ENCODE data around the gene SVOP. TPM values are rescaled to one million over a fixed set of nuclear protein-coding genes. Genes with fewer than 3 reads are reported as not detected.
A peak's percentile ranks its signal among the peaks of the same experiment; 100 is the strongest.
"Not testable (repeated sequence)": the region's sequence is repeated elsewhere in the genome, so short reads cannot be mapped to it uniquely, and the experiment has no call there.

The SVOP gene, protein sequence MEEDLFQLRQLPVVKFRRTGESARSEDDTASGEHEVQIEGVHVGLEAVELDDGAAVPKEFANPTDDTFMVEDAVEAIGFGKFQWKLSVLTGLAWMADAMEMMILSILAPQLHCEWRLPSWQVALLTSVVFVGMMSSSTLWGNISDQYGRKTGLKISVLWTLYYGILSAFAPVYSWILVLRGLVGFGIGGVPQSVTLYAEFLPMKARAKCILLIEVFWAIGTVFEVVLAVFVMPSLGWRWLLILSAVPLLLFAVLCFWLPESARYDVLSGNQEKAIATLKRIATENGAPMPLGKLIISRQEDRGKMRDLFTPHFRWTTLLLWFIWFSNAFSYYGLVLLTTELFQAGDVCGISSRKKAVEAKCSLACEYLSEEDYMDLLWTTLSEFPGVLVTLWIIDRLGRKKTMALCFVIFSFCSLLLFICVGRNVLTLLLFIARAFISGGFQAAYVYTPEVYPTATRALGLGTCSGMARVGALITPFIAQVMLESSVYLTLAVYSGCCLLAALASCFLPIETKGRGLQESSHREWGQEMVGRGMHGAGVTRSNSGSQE
- total RNA-seq, result not detected in 2 replicates

DNA sequence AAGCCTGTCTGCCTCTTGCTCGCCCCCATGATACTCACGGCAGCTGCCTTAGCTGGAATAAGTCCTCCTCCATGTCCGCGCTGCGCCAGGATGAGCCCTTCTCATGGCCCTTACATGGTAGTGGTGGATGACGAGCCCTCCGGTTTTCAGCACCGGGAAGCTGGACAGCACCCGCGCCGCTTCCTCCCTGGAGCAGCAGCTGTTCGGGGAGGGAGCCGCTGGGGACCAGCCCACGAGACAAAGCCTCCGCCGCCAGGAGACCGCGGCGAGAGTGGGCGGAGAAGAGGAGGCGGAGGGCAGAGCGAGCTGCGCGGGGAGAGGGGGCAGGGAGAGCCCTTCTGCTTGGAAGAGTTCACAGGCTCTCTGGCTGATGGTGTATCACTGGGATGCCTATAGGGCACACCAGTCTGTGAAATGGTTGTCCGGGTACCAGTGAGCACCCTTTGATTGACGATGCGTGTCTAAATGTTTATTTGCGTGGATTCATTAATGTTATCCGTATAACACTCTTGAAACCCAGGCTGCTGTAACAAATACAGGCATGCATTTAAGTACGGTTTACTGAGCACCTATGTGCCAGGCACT, at the start of gene SVOP:
TSS of gene SVOP (minus strand) at position 273 of the 585 bp plus-strand sequence. CDS start at position 73, 200 bp downstream.
- no peak for DNase-seq (ENCODE audit: extremely low read depth, low read depth, low spot score)

DNA sequence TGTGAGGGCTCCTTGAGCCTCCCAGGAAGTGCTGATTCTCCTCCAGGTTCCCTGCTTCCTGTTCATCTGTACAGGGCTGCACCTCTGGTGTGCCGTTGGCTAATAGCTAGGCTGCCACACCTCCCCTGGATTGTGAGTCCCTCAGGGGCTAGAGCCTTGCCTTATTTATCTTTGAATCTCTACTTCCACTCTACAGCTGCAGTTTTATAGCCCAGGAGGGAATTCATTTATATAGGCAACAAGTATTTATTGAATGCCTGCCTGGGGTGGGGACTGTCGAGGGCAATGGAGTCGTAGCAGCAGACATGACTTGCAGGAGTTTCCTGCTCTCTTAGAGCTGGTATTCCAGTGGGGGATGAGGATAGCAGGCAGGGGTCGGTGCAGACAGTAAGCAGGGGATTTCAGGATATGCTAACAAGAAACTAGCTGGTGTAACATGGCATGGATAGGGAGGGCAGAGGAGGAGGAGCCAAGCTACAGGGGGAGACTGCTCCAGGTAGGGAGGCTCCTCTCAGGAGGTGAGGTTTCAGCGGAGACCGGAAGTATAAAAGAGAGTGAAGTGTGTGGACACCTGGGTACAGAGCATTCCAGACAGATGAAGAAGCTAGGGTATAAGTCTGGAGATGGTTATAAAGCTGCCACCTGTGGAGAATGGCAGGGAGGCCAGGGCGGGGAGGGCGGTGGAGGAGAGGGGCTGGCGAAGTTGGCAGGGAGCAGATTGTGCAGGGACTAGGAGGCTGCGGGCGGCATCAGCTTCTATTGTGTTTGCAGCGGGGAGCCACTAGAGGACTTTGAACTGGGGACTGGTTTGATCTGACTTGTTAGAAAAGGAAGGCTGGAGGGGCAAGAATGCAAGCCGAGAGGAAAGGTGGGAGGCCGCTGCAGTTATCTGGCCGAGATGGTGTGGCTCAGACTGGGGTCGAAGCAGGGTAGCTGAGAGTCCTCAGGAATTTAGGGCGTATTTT, 48.7 kb upstream of the SVOP start:
- no peak for DNase-seq (ENCODE audit: extremely low read depth, low read depth, low spot score)

DNA sequence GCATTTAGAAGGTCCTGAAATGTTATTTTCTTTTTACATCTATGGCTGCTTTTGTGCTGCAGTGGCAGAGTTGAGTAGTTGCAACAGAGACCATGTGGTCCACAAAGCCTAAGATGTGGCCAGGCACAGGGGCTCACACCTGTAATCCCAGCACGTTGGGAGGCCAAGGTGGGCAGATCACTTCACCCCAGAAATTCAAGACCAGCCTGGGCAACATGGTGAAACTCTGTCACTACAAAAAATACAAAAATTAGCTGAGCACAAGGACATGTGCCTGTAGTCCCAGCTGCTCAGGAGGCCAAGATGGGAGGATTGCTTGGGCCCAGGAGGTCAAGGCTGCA, 45.0 kb upstream of the SVOP start:
- no peak for DNase-seq (ENCODE audit: extremely low read depth, low read depth, low spot score)

DNA sequence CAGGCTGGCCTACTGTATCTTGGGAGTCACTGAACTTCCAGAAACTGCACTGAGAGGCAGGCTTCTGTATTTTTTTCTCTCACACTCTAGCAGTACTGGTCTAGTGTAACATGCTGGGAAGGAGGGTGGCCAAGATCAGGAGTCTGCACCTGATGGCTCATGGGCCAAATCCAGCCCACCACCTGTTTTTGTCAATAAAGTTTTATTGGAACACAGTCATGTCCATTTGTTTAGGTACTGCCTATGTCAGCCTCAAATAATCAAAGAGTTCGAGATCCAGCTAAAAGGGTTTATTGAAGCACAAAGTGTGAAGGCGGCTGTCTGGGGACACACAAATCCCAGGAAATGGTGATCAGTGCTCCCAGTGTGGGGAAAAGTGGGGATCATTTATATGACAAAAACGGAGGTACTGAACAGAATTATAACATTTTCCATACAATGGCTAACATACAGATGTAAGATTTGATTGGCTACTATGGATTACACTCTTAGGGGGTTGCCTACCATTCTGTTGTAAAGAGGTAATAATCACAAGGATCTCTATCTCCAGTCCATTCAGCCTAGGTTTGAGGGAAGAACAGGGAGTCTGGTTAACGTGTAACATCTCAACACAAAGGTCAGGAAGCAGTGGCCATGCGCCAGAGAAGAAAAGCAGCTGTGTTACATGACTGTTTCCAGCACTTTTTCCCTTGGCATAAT, 44.4 kb upstream of the SVOP start:
- no peak for DNase-seq (ENCODE audit: extremely low read depth, low read depth, low spot score)

DNA sequence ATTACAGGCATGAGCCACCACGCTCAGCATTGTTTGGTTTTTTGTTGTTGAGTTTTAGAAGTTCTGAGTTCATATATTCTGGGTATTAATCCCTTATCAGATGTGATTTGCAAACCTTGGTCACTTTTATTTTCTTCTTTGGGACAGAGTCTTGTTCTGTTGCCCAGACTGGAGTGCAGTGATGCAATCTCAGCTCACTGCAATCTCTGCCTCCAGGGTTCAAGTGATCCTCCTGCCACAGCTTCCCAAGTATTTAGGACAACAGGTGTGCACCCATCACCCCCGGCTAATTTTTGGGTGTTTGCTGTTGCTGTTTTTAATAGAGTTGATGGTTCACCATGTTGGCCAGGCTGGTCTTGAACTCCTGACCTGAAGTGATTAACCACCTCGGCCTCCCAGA, 43.3 kb upstream of the SVOP start:
- no peak for DNase-seq (ENCODE audit: extremely low read depth, low read depth, low spot score)

DNA sequence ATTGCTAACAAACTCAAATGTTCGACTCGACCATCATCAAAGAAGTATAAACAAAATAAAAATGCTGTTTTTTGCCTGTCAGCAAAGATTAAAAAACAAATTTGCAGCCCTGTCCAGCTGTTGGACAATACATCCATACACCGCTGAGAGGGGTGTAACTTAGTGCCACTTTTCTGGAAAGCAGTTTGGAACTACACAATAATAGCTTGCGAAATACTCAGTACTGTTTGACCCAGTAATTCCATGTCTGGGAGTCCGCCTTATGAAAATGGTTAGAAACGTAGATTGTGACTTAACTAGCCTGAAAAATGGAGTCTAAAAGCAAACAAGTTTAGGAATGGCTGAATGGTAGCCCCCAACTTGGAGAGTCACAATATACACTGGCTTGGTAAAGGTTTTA, 37.9 kb upstream of the SVOP start:
- DNase-seq (ENCODE audit: extremely low read depth, low read depth, low spot score), result no peak

DNA sequence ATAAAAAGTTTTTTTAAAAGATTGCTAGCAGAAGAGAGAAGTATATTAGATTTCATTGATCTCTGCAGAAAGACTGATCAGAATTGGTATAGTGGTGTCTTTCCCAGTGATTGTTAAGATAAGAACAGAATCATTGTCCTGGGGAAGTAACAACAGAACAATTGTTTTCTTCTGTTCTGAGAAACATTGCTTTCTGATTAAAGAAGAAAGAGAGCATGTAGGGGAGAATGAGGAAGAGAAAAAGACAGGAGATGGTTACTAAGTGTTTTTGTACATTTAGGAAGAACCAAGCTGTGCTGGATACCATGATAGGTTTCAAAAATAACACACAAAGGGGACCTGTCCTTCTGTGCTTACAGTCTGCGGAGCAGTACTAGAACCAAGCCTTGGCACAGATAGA, 36.5 kb upstream of the SVOP start:
- DNase-seq (ENCODE audit: extremely low read depth, low read depth, low spot score), result no peak

DNA sequence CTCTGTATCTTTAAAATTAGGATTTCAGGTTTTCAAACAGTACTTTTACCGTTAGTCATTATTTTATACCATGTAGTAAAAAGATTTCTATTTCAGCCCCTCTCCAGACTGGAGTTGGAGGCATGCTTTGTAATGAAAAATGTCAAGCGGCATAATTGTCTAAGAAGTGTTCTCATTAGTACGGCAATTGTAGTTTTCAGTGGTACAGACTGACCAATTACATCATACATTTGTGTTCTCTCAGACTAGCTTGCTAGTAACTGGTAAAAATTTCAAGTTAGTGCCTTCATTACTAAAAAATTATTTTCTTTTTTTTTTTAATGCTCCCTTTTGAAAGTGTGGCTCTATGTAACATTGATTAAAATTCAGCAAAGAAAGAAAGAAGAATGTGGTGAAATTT, 36.0 kb upstream of the SVOP start:
- DNase-seq (ENCODE audit: extremely low read depth, low read depth, low spot score), result no peak

DNA sequence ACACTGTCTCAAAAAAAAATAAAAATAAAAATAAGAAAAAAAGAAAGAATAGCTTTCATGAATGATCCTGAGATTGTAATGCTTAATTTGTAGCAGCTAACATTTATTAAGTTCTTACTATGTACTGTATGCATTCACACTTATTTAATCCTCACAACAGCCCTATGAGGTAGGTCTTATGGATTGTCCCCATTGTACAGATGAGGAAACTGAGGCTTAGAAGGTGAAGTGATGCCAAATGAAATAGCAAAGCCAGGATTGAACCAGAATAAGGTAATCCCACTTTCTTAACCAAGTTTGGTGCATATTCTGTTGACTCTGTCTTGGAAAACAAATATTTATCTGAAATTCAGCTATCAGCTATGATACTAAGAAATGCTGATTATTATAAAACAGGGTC, 33.7 kb upstream of the SVOP start:
- no peak for DNase-seq (ENCODE audit: extremely low read depth, low read depth, low spot score)

DNA sequence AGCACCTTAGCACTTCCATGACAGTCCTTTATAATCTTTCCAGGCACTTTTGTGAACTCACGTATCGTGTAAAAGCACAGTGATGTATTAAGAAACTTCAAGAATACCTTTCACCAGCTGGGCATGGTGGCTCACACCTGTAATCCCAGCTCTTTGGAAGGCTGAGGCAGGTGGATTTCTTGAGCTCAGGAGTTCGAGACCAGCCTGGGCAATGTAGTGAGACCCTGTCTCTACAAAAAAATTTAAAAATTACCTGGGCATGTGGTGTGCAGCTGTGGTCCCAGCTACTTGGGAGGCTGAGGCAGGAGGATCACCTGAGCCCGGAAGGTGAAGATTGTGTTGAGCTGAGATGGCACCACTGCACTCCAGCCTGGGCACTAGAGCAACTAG, 33.3 kb upstream of the SVOP start:
- not testable (repeated sequence) for DNase-seq (ENCODE audit: extremely low read depth, low read depth, low spot score)

DNA sequence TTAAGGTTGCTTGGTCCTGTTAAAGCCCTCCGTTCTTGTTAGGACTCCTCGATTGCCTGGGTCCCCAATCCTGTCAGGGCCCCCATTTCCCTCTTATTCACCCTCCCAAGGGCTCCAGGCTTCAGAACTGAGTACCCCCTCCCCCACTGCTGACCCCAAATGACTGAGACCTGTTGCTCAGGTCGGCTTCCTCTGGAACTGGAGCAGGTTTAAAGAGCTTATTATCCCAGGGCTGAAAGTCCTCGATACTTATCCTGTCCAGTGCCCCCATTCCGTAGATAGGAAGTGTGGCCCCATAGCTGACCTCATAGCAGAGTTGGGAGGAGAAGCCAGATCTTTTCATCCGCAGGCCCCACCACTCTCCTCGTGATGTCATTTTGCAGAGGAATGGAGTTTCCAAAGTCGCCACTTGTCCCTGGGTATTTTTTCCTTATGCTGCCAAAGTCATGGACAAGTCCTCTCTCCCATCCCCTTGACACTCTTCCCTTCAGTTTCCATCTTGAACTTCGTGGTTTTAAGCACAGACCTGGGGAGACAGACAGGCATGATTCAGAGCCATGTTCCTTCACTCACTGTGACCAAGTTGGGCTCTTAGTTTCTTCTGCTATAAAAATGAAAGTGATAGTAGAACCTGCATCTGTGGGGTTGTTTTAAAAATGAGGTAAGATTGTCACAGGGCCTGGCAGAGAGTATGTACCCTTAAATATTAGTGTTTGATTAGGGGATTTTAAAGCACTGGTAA, 32.7 kb upstream of the SVOP start:
- DNase-seq (ENCODE audit: extremely low read depth, low read depth, low spot score), result no peak

DNA sequence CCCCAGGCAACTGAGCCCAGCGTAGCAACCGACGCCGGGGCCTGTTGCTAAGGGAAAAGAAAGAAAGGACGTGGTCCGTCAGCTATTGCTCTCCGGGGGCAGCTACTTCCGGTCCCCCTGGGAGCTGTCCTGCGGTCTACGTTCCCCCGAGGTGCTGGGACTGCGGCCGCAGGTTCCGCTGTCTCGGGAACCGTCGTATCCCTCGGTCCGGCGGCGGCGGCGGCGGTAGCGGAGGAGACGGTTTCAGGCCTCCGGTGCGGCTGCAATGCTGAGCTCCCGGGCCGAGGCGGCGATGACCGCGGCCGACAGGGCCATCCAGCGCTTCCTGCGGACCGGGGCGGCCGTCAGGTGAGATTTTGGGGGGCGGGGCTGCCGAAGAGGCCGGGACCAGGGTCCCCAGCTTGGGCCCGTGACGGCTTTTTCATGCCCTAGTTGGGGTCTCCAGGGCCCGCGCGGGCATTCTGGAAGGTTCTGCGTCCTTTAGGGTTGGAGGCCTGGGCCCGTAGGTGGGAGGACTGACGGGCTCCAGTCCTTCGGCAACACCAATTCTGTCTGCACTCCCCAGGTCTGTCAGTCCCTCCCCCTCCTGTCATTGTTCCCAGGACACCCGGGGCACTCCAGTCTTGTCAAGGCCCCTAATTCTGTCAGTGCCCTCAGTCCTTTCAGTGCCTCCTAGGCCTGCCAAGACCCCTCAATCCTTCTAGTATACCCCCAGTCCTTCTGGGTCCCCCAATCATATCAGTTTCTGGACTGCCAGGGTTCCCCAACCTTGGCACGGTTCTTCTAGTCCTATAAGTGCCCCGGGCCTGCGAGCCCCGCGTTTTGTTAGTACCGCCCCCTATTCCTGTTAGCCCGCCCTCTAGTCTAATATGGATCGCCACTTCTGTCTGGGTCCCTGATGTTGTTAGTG, 31.8 kb upstream of the SVOP start, which contains the start of gene USP30:
TSS of gene USP30 (plus strand) at position 163 of the 910 bp plus-strand sequence. CDS start at position 266, 103 bp downstream.
- DNase-seq (ENCODE audit: extremely low read depth, low read depth, low spot score), result peak; percentile 54

DNA sequence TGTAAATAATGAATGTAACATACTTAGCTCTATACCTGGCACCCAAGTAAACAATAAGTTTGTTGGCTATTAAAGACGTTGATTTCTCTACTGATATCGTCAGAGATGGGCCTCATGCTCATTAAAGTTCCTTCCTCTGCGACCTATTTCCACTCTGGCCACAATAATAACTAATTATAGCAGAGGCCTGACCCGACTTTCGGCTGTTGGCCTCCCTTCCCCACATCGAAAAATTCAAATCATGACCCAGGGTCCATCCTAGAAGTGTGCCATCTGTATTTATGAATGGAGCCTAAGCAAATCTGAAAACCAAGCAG, 31.2 kb upstream of the SVOP start:
- no peak for DNase-seq (ENCODE audit: extremely low read depth, low read depth, low spot score)

DNA sequence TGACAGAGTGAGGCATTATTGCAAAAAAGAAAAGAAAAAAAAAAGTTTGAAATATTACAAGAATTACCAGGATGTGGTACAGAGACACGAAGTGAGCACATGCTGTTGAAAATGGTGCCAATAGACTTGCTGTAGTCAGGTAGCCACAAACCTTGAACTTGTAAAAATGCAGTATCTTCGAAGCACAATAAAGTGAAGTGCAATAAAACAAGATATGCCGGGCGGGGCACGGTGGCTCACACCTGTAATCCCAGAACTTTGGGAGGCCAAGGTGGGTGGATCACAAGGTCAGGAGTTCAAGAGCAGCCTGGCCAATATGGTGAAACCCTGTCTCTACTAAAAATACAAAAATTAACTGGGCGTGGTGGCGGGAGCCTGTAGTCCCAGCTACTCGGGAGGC, 28.9 kb upstream of the SVOP start:
- not testable (repeated sequence) for DNase-seq (ENCODE audit: extremely low read depth, low read depth, low spot score)

DNA sequence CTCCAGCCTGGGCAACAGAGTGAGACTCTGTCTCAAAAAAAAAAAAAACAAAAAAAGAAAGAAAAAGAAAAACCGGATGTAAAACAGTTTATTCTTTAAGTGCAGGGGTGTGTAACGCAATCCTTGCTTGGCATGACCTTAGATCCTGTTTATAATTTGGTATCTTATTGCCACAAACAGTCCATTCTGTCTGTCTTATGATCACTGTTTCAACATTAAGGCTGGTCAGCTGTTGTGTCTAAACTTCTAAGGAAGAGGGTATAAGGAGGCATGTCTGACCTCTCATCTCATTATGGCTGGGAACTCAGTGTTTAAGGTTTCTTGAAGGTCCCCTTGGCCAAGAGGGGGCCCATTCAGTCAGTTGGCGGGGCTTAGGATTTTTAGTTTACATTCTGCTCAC, 27.8 kb upstream of the SVOP start:
- DNase-seq (ENCODE audit: extremely low read depth, low read depth, low spot score), result not testable (repeated sequence)

DNA sequence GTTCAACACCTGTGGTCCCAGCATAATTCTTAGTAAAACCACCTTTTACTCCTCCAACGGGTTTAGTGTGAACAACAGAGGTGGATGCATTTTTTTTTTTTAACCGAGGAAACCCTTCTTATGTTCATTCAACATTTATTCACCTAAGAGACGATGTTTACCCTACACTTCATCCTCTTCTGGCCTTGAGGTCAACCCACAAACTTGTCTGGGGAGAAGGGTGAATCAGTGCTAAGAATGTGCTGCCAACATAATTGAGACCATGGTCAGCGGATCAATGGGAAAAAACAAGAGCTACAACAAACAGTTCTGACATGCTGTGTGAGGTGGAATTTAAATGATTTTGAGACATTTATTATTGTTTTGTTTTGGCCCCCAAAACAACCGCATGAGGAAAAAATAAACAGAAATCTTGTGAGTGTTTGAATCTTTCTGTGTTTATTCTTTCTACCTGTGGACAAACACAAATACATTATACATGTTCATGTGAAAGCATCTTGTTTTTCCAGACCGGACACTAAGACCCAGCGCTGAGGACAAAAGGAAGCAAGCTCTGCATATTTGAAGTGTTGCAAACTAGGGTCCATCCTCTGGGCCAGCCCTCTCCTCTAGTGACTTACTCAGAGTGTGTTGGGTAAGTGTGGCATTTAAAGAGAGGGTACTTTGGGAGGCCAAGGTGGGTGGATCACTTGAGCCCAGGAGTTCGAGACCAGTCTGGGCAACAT, 26.4 kb upstream of the SVOP start:
- DNase-seq (ENCODE audit: extremely low read depth, low read depth, low spot score), result no peak

DNA sequence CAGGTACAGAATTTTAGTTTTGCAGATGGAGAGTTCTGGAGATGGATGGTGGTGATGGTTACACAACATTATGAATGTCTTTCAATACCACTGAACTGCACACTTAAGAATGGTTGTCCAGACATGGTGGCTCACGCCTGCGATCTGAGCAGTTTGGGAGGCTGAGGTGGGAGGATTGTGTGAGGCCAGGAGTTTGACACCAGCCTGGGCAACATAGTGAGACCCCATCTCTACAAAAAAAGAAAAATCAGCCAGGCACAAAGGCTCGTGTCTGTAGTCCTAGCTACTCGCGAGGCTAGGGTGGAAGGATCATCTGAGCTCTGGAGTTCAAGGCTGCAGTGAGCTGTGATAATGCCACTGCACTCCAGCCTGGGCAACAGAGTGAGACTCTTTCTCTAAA, 23.4 kb upstream of the SVOP start:
- no peak for DNase-seq (ENCODE audit: extremely low read depth, low read depth, low spot score)

DNA sequence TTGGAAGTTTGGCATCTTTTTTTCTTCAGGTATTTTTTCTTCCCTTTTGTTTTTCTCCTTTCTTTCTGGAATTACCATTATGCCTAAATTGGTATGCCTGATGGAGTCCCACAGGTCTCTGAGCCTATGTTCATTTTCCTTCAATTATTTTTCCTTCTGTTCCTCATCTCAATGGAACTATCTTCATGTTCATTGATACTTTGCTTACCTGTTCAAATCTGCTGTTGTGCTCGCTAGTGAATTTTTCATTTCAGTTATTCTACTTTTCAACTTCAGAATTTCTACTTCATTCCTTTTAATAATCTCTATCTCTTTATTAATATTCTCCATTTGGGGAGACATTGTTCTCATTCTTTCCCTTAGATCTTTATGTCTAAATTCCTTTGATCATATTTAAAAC, 16.1 kb upstream of the SVOP start:
- DNase-seq (ENCODE audit: extremely low read depth, low read depth, low spot score), result no peak

Measured in glomerular endothelial cell (primary cell).